ENCODE measurements around the gene PTK7. TPM values are rescaled to one million over a fixed set of nuclear protein-coding genes. Genes with fewer than 3 reads are reported as not detected.

PTK7 gene
- total RNA-seq, 6 donors from 2014 or later, result 68.6 to 180 (median 89.4) TPM

- Histone ChIP-seq H3K9me3 (no peaks in the 10 kb centered on the region), H3K27me3 (no peaks in the 10 kb centered on the region), H3K4me3 (no peak overlapping the region), H3K36me3 (peaks cover 0 to 89% (median 72%) of the 10 kb centered on the region in 4 donors), H3K27ac (no peak overlapping the region), H3K4me1 (no peaks in the 10 kb centered on the region)
- DNase-seq, result peak in 1 of 2 donors; percentile 11
- WGBS, 2 donors, result 83 to 93% methylated on average over 3 to 5 of the region's 5 CpGs
- TF ChIP-seq POLR2A (IDR thresholded peaks at IDR 0.05) (no peak), EP300 (IDR thresholded peaks at IDR 0.05) (no peak), POLR2AphosphoS5 (IDR thresholded peaks at IDR 0.05) (no peak)
- TF ChIP-seq, protein P1, sequence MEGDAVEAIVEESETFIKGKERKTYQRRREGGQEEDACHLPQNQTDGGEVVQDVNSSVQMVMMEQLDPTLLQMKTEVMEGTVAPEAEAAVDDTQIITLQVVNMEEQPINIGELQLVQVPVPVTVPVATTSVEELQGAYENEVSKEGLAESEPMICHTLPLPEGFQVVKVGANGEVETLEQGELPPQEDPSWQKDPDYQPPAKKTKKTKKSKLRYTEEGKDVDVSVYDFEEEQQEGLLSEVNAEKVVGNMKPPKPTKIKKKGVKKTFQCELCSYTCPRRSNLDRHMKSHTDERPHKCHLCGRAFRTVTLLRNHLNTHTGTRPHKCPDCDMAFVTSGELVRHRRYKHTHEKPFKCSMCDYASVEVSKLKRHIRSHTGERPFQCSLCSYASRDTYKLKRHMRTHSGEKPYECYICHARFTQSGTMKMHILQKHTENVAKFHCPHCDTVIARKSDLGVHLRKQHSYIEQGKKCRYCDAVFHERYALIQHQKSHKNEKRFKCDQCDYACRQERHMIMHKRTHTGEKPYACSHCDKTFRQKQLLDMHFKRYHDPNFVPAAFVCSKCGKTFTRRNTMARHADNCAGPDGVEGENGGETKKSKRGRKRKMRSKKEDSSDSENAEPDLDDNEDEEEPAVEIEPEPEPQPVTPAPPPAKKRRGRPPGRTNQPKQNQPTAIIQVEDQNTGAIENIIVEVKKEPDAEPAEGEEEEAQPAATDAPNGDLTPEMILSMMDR (IDR thresholded peaks at IDR 0.05), result no peak
- no peak for ATAC-seq (ENCODE audit: low FRiP score in 2 of 2)
These were observed 120.2 kb downstream of the PTK7 start for GRCh38 chr6:43196337-43196736.

DNA sequence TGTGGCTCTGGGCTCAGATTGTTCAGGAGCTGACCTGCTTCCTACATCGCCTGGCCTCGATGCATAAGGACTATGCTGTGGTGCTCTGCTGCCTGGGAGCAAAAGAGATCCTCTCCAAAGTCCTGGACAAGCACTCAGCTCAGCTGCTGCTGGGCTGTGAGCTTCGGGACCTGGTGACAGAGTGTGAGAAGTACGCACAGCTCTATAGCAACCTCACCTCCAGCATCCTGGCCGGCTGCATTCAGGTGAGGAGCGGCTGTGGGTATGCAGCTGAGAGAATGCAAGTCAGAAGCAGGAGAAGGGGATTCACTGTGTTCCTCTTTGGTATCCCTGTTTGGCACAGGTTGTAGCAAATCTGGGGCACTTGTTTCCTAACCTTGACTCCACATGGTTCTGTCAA is 123.8 kb downstream of the PTK7 start:
- ATAC-seq (ENCODE audit: low FRiP score in 2 of 2), result no peak

GRCh38 chr6:43200541-43200940 is 124.4 kb downstream of the PTK7 start:
- WGBS, 2 donors, result 97 to 98% methylated on average over 6 of the region's 6 CpGs
- ATAC-seq (ENCODE audit: low FRiP score in 2 of 2) (no peak), DNase-seq (peak in 1 of 2 donors; percentile 1)
- no peaks in the 10 kb centered on the region for H3K4me1 ChIP-seq
- H3K27me3 ChIP-seq, result no peaks in the 10 kb centered on the region
- H3K36me3 ChIP-seq, result peaks cover 0 to 73% (median 46%) of the 10 kb centered on the region in 4 donors
- TF ChIP-seq POLR2A (IDR thresholded peaks at IDR 0.05) (no peak), EP300 (IDR thresholded peaks at IDR 0.05) (no peak), POLR2AphosphoS5 (IDR thresholded peaks at IDR 0.05) (no peak)
- TF ChIP-seq, protein P1 (IDR thresholded peaks at IDR 0.05), result no peak
- H3K9me3 ChIP-seq, result no peaks in the 10 kb centered on the region
- no peak overlapping the region for H3K4me3 ChIP-seq
- no peak overlapping the region for H3K27ac ChIP-seq

More for the DNA sequence above, 123.8 kb downstream of the PTK7 start:
- no peaks in the 10 kb centered on the region for H3K27me3 ChIP-seq
- no peak overlapping the region for H3K4me3 ChIP-seq
- peak in 1 of 2 donors; percentile 12 for DNase-seq
- H3K4me1 ChIP-seq, result no peaks in the 10 kb centered on the region
- H3K36me3 ChIP-seq, result peaks cover 0 to 74% (median 50%) of the 10 kb centered on the region in 4 donors
- H3K9me3 ChIP-seq, result no peaks in the 10 kb centered on the region
- TF ChIP-seq POLR2AphosphoS5 (IDR thresholded peaks at IDR 0.05), result no peak
- TF ChIP-seq EP300 (IDR thresholded peaks at IDR 0.05), result no peak
- no peak for TF ChIP-seq POLR2A (IDR thresholded peaks at IDR 0.05)
- TF ChIP-seq, protein P1 (IDR thresholded peaks at IDR 0.05), result no peak
- 78 to 88% methylated on average over 5 to 6 of the region's 6 CpGs for WGBS, 2 donors
- H3K27ac ChIP-seq, result no peak overlapping the region

DNA sequence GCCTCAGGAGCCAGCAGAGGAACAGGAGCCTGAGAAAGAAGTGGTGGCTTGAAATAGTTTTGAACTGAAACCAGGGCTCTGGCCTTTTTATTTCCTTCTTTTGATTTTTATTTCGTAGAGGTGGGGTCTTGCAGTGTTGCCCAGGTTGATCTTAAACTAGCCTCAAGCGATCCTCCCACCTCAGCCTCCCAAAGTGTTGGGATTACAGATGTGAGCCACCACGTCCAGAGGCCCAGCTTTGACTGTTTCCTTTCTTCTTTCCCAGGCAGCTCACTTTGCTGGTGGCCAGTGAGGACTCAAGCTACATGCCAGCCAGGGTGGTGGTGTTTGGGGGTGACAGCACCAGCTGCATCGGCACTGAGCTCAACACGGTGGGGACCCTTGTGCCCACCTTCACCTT is 126.3 kb downstream of the PTK7 start:
- TF ChIP-seq EP300 (IDR thresholded peaks at IDR 0.05) (no peak), POLR2AphosphoS5 (IDR thresholded peaks at IDR 0.05) (no peak), POLR2A (IDR thresholded peaks at IDR 0.05) (no peak)
- TF ChIP-seq, protein P1 (IDR thresholded peaks at IDR 0.05), result no peak
- no peaks in the 10 kb centered on the region for H3K4me1 ChIP-seq
- no peaks in the 10 kb centered on the region for H3K27me3 ChIP-seq
- no peak for ATAC-seq (ENCODE audit: low FRiP score in 2 of 2)
- 85 to 93% methylated on average over 5 of the region's 5 CpGs for WGBS, 2 donors
- no peak overlapping the region for H3K27ac ChIP-seq
- no peak for DNase-seq
- H3K9me3 ChIP-seq, result no peaks in the 10 kb centered on the region
- H3K4me3 ChIP-seq, result no peak overlapping the region
- peaks cover 0 to 62% (median 34%) of the 10 kb centered on the region in 4 donors for H3K36me3 ChIP-seq

GRCh38 chr6:43203029-43203717 is 127.1 kb downstream of the PTK7 start:
- Histone ChIP-seq H3K9me3 (no peaks in the 10 kb centered on the region), H3K36me3 (peaks cover 0 to 55% (median 28%) of the 10 kb centered on the region in 4 donors), H3K27me3 (no peaks in the 10 kb centered on the region), H3K27ac (no peak overlapping the region), H3K4me3 (no peak overlapping the region), H3K4me1 (no peaks in the 10 kb centered on the region)
- DNase-seq (no peak), ATAC-seq (ENCODE audit: low FRiP score in 2 of 2) (no peak)
- 94 to 95% methylated on average over 17 of the region's 17 CpGs for WGBS, 2 donors
- TF ChIP-seq POLR2AphosphoS5 (IDR thresholded peaks at IDR 0.05) (no peak), POLR2A (IDR thresholded peaks at IDR 0.05) (no peak), EP300 (IDR thresholded peaks at IDR 0.05) (no peak)
- TF ChIP-seq, protein P1 (IDR thresholded peaks at IDR 0.05), result no peak
